ENCODE data around the gene NLGN1.

The NLGN1 gene

DNA sequence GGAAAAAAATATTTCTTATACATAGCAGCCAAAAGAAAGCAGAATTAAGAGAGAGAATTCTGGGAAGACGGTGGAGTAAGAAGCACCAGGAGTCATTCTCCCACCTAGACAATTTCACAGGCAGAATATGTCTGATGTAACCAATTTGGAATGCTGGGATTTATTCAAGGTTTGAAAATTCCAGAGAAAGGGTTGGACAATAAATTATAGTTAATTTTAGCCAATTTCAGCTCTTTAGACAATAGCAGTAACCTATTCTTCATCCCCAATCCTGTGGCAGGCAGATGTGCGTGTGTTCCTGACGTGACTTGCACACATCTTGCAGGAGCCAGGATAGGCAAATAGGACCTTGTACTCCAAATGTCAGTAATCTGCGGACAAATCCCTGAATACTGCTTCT, 920.6 kb downstream of the NLGN1 start:
- DNase-seq, result no peak

DNA sequence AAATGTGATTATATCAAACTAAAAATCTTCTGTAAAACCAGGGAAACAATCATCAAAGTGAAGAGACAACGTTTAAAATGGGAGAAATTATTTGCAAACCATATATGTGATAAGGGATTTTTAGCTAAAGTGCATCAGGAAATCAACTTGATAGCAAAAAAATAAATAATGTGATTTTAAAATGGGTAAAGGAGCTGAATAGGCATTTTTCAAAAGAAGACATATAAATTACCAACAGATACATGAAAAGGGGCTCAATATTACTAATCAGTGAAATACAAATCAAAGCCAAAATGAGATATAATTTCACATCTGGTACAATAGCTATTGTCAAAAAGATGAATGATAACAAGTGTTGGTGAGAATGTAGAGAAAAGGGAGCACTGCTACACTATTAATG, 924.0 kb downstream of the NLGN1 start:
- no peak for DNase-seq

DNA sequence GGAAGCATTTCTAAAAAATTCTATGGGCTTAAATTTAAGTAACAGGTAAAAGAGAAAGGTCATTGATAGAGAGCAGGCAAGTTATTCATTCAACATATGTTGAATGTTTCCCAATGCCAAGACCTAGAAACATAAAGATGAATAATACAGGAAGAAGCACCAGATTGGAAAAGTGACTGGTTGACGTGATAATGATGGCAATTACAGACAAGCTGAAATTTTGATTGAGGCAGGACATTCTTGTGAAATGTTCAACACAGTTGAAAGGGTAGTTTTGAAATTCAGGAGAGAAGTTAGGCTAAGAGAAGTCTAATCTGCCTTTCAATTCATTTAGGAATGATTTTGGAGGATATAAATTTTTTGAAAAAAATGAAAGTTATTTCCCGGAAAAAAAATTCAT, 925.2 kb downstream of the NLGN1 start:
- no peak for DNase-seq

GRCh38 chr3:174325171-174325570, 927.6 kb downstream of the NLGN1 start:
- DNase-seq, result no peak

GRCh38 chr3:174325834-174326700, 928.5 kb downstream of the NLGN1 start:
- DNase-seq, result no peak

GRCh38 chr3:174329321-174329720, 931.8 kb downstream of the NLGN1 start:
- DNase-seq, result no peak

- no peak for DNase-seq
Observed at GRCh38 chr3:174330303-174330702, 932.8 kb downstream of the NLGN1 start.

DNA sequence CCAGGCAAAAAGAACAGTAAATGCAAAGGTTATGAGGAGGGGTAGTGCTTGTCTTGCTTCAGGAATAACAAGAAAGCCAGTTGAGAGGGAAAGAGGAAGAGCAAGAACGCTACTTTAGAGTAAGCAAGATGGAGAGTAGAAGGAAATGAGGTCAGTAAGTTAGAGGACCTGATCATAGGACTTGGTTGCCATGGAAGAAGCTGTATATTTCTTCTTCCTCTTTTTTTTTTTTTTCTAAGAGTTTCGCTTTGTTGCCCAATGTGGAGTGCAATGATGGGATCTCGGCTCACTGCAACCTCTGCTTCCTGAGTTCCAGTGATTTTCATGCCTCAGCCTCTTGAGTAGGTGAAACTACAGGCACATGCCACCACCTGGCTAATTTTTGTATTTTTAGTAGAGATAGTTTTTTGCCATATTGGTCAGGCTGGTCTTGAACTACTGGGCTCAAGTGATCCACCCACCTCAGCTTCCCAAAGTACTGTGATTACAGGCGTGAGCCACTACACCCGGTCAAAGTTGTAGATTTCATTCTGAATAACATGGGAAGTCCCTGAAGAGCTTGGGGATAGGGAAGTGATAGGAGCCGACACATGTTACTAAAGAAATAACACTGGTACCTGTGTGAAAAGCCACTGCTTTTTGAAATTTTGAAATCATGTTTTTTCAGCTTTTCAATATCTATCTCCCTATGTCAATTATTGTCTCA, 933.7 kb downstream of the NLGN1 start:
- DNase-seq, result no peak

GRCh38 chr3:174332391-174332790, 934.8 kb downstream of the NLGN1 start:
- no peak for DNase-seq

GRCh38 chr3:174333640-174334039, 936.1 kb downstream of the NLGN1 start:
- DNase-seq, result no peak

DNA sequence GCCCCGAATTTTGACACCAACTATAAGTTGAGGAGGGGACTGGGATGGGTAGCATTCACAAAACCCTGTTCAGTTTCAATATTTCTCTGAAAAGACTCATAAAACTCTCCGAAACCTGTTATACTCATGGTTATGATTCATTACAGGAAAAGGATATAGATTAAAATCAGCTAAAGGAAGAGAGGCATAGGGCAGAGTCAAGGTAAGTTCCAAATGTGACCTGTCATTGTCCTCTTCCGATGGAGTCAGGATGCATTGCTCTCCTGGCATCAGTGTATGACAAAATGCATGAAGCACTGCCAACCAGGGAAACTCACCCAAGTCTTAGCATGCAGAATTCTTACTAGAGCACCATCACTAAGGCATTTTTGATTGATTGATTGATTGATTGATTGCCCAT, 936.6 kb downstream of the NLGN1 start:
- no peak for DNase-seq

DNA sequence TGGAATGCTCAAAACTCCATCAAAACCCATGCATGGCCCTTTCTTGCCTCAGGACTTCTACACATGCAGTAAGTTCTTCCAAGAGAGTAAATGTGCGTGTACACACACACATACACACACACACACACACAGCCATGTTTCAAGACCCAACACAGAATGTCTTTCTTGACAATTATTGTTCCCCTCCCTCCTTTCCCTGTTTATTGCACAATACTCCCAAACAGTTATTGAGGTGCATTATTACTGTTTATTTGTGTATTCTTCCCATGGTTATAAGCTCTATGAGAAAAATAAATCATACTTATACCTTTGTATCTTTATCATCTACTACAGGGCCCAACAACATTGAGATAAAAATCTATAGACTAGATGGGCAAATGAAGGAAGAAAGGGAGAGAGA, 937.8 kb downstream of the NLGN1 start:
- no peak for DNase-seq

- no peak for DNase-seq
Observed at GRCh38 chr3:174335910-174336309, 938.4 kb downstream of the NLGN1 start.

Data from NCI-H187 treated with DMSO at 0.1 percent for 48 hours (cell line).